SK-N-SH (cell line): ENCODE data around the gene IL17RE. TPM values are rescaled to one million over a fixed set of nuclear protein-coding genes. Genes with fewer than 3 reads are reported as not detected.
"Not testable (repeated sequence)": the region's sequence is repeated elsewhere in the genome, so short reads cannot be mapped to it uniquely, and the experiment has no call there.

ENCODE experiments used
- CTCF ChIA-PET: fragments of 300-600, 350-600 bp; formaldehyde crosslinking; extraction: SDS; loops from one replicate; lab custom pipeline; 2021; lab: Yijun Ruan, JAX
- POLR2A ChIA-PET: fragments of 350-600 bp; sonication (Branson Sonifier 250); formaldehyde crosslinking; extraction: SDS; loops from one replicate; lab custom pipeline; 2020; ENCODE audit warnings: antibody characterized with exemption, inconsistent platforms; lab: Yijun Ruan, JAX
- DNase-seq: peaks from one replicate; pipeline ENCODE4 v3.0.0; 2012
- H2AFZ ChIP-seq: fragments of 200-600 bp; sonication (generic); 2 replicates; pipeline ENCODE4 v1.8.1; 2016; ENCODE audit warnings: antibody characterized with exemption, mild to moderate bottlenecking, low read depth
- H3F3A ChIP-seq: fragments of 200-600 bp; sonication (generic); replicated peaks from 2 replicates; pipeline ENCODE3; 2016; ENCODE audit warnings: antibody characterized with exemption, mild to moderate bottlenecking; ENCODE audit not compliant: insufficient read depth
- H3K27ac ChIP-seq, 2 experiments: fragments of 200-500 bp in 1 of 2; fragments of 200-600 bp in 1 of 2; sonication (Bioruptor generic) in 1 of 2; sonication (generic), shearing (Covaris generic) in 1 of 2; 2 replicates each; pipeline versions ENCODE4 v1.5.1 to v1.6.1; 2014 to 2016; ENCODE audit warnings: low read depth in 2 of 2, inconsistent platforms in 1 of 2, low read length in 1 of 2, mild to moderate bottlenecking in 1 of 2, mixed read lengths in 1 of 2
- H3K27me3 ChIP-seq: fragments of 200-600 bp; sonication (generic), shearing (Covaris generic); 2 replicates; pipeline ENCODE4 v1.6.1; 2016; ENCODE audit warnings: mixed run types; ENCODE audit not compliant: insufficient read depth
- H3K36me3 ChIP-seq, 2 experiments: fragments of 200-500 bp in 1 of 2; fragments of 200-600 bp in 1 of 2; sonication (Bioruptor generic) in 1 of 2; sonication (generic) in 1 of 2; replicated peaks in 1 of 2; 2 replicates each; pipeline versions ENCODE3 to v1.5.1; 2014 to 2016; ENCODE audit warnings: low read length in 1 of 2, mild to moderate bottlenecking in 1 of 2; ENCODE audit not compliant: insufficient read depth in 2 of 2, control insufficient read depth in 1 of 2
- H3K4me1 ChIP-seq, 2 experiments: fragments of 200-500 bp in 1 of 2; fragments of 200-600 bp in 1 of 2; sonication (Bioruptor generic) in 1 of 2; sonication (generic), shearing (Covaris generic) in 1 of 2; 2 replicates each; pipeline versions ENCODE4 v1.5.1 to v1.6.1; 2014 to 2016; ENCODE audit warnings: low read depth in 1 of 2, low read length in 1 of 2, mixed run types in 1 of 2; ENCODE audit not compliant: insufficient read depth in 2 of 2, control insufficient read depth in 1 of 2
- H3K4me2 ChIP-seq: fragments of 200-600 bp; sonication (generic), shearing (Covaris generic); 2 replicates; pipeline ENCODE4 v1.6.1; 2017; ENCODE audit warnings: mixed run types
- H3K4me3 ChIP-seq, 2 experiments: fragments of 200-500 bp in 1 of 2; fragments of 200-600 bp in 1 of 2; sonication (Bioruptor generic) in 1 of 2; sonication (generic), shearing (Covaris generic) in 1 of 2; 2 replicates each; pipeline versions ENCODE4 v1.5.1 to v1.8.1; 2014 to 2016; ENCODE audit warnings: low read depth in 2 of 2, inconsistent platforms in 1 of 2, low read length in 1 of 2, mild to moderate bottlenecking in 1 of 2, mixed read lengths in 1 of 2, moderate library complexity in 1 of 2
- H3K79me2 ChIP-seq: fragments of 200-600 bp; sonication (generic); 2 replicates; pipeline ENCODE4 v1.8.1; 2017; ENCODE audit warnings: mild to moderate bottlenecking; ENCODE audit not compliant: insufficient read depth
- H3K9ac ChIP-seq: fragments of 200-600 bp; sonication (generic); 2 replicates; pipeline ENCODE4 v1.6.1; 2017; ENCODE audit warnings: mixed run types
- H3K9me2 ChIP-seq: fragments of 200-600 bp; sonication (generic); 2 replicates; pipeline ENCODE4 v1.6.1; 2017; ENCODE audit warnings: mixed run types
- H3K9me3 ChIP-seq: fragments of 200-600 bp; sonication (generic); 2 replicates; pipeline ENCODE4 v1.6.1; 2017; ENCODE audit warnings: mixed run types, mild to moderate bottlenecking, moderate library complexity
- H4K20me1 ChIP-seq: fragments of 200-600 bp; sonication (generic); 2 replicates; pipeline ENCODE4 v1.6.1; 2017; ENCODE audit warnings: mild to moderate bottlenecking, mixed run types; ENCODE audit not compliant: insufficient read depth
- ELF1 ChIP-seq: IDR thresholded peaks from 2 replicates; pipeline ENCODE4 v1.4.0; 2012
- FOXM1 ChIP-seq: IDR thresholded peaks from 2 replicates; pipeline ENCODE4 v1.4.0; 2012; ENCODE audit warnings: low read depth, mild to moderate bottlenecking
- GATA2 ChIP-seq: sonication (generic); formaldehyde crosslinking; IDR thresholded peaks from 2 replicates; pipeline ENCODE4 v1.5.0; 2020; ENCODE audit warnings: mild to moderate bottlenecking, missing genetic modification reagents
- MAX ChIP-seq: IDR thresholded peaks from 2 replicates; pipeline ENCODE4 v1.4.0; 2012; ENCODE audit warnings: low read depth
- MEF2A ChIP-seq: IDR thresholded peaks from 2 replicates; pipeline ENCODE4 v1.4.0; 2012; ENCODE audit warnings: low read depth, borderline replicate concordance
- MXI1 ChIP-seq: IDR thresholded peaks from 2 replicates; pipeline ENCODE4 v1.6.1; 2012; ENCODE audit warnings: mild to moderate bottlenecking, low read depth, low read length, improper control_type of control experiment
- NFIC ChIP-seq: IDR thresholded peaks from 2 replicates; pipeline ENCODE4 v1.4.0; 2012; ENCODE audit warnings: borderline replicate concordance
- NRF1 ChIP-seq: IDR thresholded peaks from 2 replicates; pipeline ENCODE4 v1.6.1; 2012; ENCODE audit warnings: low read depth, mild to moderate bottlenecking, low read length
- POLR2AphosphoS5 ChIP-seq: IDR thresholded peaks from 2 replicates; pipeline ENCODE4 v1.6.1; 2012; ENCODE audit warnings: low read depth, low read length
- RAD21 ChIP-seq: IDR thresholded peaks from 2 replicates; pipeline ENCODE4 v1.6.1; 2012; ENCODE audit warnings: mild to moderate bottlenecking, low read length
- RCOR1 ChIP-seq: fragments of 150-350 bp; IDR thresholded peaks from 2 replicates; pipeline ENCODE4 v1.6.1; 2017; ENCODE audit warnings: antibody characterized with exemption, low read length
- RFX5 ChIP-seq: IDR thresholded peaks from 2 replicates; pipeline ENCODE4 v1.6.1; 2012; ENCODE audit warnings: mild to moderate bottlenecking, improper control_type of control experiment, low read length
- RXRA ChIP-seq: IDR thresholded peaks from 2 replicates; pipeline ENCODE4 v1.4.0; 2012; ENCODE audit warnings: low read depth, mild to moderate bottlenecking, borderline replicate concordance
- SIN3A ChIP-seq: IDR thresholded peaks from 2 replicates; pipeline ENCODE4 v1.6.1; 2012; ENCODE audit warnings: low read depth, mild to moderate bottlenecking, low read length, moderate library complexity, borderline replicate concordance
- SMC3 ChIP-seq: IDR thresholded peaks from 2 replicates; pipeline ENCODE4 v1.6.1; 2012; ENCODE audit warnings: low read depth, low read length, improper control_type of control experiment
- TAF1 ChIP-seq: IDR thresholded peaks from 2 replicates; pipeline ENCODE4 v1.6.1; 2012; ENCODE audit warnings: low read depth, mild to moderate bottlenecking, low read length, moderate library complexity, borderline replicate concordance
- TCF12 ChIP-seq: IDR thresholded peaks from 2 replicates; pipeline ENCODE4 v1.4.0; 2012
- YY1 ChIP-seq: IDR thresholded peaks from 2 replicates; pipeline ENCODE4 v1.4.0; 2012; ENCODE audit warnings: low read depth, mild to moderate bottlenecking
- ZBTB33 ChIP-seq: IDR thresholded peaks from 2 replicates; pipeline ENCODE4 v1.4.0; 2012; ENCODE audit warnings: low read depth, borderline replicate concordance
- WGBS: methylation state at CpG from one replicate; pipeline ENCODE4 v1.1.6; 2017; ENCODE audit warnings: low lambda C conversion rate; 5-methylcytosine and 5-hydroxymethylcytosine counted together
- polyA plus RNA-seq, 3 experiments: library from polyadenylated mRNA; depleted of rRNA; stranded (reverse); fragments of >200 nt; gene quantifications; 2 replicates each; pipeline ENCODE4 v1.2.3, GENCODE V29; 2012
- TF ChIP-seq, protein P1 (sequence below): IDR thresholded peaks from 2 replicates; pipeline ENCODE4; 2012
- TF ChIP-seq, protein P2 (sequence below): fragments of 200-600 bp; sonication (generic); IDR thresholded peaks from 2 replicates; pipeline ENCODE4 v1.6.1; 2017; ENCODE audit warnings: antibody characterized with exemption, mild to moderate bottlenecking, moderate library complexity

IL17RE gene
- polyA plus RNA-seq, 1 of the 3 experiments (the other 2 are of a cell fraction), result 0.95 TPM

GRCh38 chr3:9896755-9897407, 5.8 kb upstream of the IL17RE start:
- H3K4me3 ChIP-seq, H3K9me2 ChIP-seq, POLR2A ChIA-PET, H3K9me3 ChIP-seq, H2AFZ ChIP-seq, H3K4me1 ChIP-seq, H3K9ac ChIP-seq, H4K20me1 ChIP-seq, H3K4me2 ChIP-seq, H3K27me3 ChIP-seq, H3K27ac ChIP-seq, DNase-seq: not testable (repeated sequence)
- CTCF ChIA-PET, result interaction anchor here (0.7 kb wide), 1 partner anchor 50 kb away, joined by 3 read pairs; no protein-coding TSS in a partner anchor
- H3K36me3 ChIP-seq, result peaks cover 23 to 25% of the 10 kb centered on the region in 2 experiments
- H3F3A ChIP-seq, result peaks cover 28% of the 10 kb centered on the region
- peaks cover 40% of the 10 kb centered on the region for H3K79me2 ChIP-seq
- 93% methylated on average over 10 of the region's 10 CpGs for whole genome bisulfite sequencing

DNA sequence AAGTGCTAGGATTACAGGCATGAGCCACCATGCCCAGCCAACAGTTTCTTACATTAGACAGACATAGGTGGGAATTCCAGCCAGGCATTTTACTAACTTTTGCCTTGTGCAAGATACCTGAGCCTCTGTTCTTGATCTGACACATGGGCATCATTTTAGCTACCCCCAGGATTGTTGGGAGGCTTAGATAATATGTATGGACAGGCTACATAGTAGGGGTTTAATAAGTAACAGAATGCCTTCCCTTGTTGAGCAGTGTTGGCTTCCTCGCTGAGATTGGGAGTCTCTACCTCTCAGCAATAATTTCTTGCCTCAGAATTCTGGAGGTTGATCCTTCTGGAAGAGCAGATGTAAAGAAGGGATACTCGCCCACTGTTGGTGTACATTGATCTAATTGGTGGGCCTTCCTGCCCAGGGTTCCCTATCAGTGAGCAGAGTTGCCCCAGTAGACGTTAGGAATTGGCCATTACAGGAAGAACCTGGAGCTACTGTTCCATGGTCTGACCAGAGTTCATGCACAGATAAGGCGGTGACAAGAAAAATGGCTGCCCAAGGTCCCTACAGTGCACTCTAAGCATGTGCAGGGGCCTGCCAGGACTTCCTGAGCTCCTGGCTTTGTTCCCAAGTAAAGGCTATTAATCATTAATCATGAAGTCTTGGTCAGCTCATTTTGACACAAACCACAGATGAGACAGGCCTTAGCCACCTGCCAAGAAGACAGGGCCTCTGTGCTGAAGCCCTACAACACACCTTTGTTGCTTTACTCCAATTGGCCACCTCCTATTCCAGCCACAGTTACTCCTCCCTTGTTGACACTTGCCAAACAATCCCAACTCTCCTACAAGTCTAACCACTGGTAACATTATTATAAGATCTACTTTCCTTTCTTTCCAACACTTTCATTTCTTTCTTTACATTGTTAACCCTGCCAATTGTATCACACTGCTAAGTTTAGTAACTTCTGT, 5.0 kb upstream of the IL17RE start:
- Histone ChIP-seq H3K4me3 (no peak overlapping the region), H3K9ac (no peak overlapping the region)
- DNase-seq, result no peak
- POLR2A ChIA-PET, result no interaction called here
- no peak for TF ChIP-seq SMC3
- TF ChIP-seq RAD21, result no peak
- TF ChIP-seq SIN3A, result no peak
- TF ChIP-seq MXI1, result no peak
- TF ChIP-seq ELF1, result no peak
- TF ChIP-seq, protein P1, sequence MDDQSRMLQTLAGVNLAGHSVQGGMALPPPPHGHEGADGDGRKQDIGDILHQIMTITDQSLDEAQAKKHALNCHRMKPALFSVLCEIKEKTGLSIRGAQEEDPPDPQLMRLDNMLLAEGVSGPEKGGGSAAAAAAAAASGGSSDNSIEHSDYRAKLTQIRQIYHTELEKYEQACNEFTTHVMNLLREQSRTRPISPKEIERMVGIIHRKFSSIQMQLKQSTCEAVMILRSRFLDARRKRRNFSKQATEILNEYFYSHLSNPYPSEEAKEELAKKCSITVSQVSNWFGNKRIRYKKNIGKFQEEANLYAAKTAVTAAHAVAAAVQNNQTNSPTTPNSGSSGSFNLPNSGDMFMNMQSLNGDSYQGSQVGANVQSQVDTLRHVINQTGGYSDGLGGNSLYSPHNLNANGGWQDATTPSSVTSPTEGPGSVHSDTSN, result peak; percentile 88
- TF ChIP-seq TAF1, result no peak
- no peak for TF ChIP-seq ZBTB33
- TF ChIP-seq RCOR1, result no peak
- no peak for TF ChIP-seq GATA2 (CRISPR knock-in tag)
- peak; percentile 55 for TF ChIP-seq TCF12
- TF ChIP-seq NRF1, result peak; percentile 36
- TF ChIP-seq, protein P2, sequence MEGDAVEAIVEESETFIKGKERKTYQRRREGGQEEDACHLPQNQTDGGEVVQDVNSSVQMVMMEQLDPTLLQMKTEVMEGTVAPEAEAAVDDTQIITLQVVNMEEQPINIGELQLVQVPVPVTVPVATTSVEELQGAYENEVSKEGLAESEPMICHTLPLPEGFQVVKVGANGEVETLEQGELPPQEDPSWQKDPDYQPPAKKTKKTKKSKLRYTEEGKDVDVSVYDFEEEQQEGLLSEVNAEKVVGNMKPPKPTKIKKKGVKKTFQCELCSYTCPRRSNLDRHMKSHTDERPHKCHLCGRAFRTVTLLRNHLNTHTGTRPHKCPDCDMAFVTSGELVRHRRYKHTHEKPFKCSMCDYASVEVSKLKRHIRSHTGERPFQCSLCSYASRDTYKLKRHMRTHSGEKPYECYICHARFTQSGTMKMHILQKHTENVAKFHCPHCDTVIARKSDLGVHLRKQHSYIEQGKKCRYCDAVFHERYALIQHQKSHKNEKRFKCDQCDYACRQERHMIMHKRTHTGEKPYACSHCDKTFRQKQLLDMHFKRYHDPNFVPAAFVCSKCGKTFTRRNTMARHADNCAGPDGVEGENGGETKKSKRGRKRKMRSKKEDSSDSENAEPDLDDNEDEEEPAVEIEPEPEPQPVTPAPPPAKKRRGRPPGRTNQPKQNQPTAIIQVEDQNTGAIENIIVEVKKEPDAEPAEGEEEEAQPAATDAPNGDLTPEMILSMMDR, result no peak
- TF ChIP-seq RFX5, result no peak
- no peak for TF ChIP-seq FOXM1
- TF ChIP-seq MAX, result no peak
- no peak for TF ChIP-seq RXRA
- TF ChIP-seq YY1, result peak; percentile 44; the same call in 1 of the 2 replicates
- no peak for TF ChIP-seq POLR2AphosphoS5
- TF ChIP-seq MEF2A, result no peak
- peak; percentile 66 for TF ChIP-seq NFIC
- TF ChIP-seq, all 33 proteins: peak for 5
- CTCF ChIA-PET, result interaction anchor here (0.6 to 0.7 kb wide), 2 partner anchors 44 to 51 kb away, joined by 3 read pairs; no protein-coding TSS in a partner anchor
- peaks cover 25% of the 10 kb centered on the region for H3F3A ChIP-seq
- H3K36me3 ChIP-seq, result peaks cover 19 to 25% of the 10 kb centered on the region in 2 experiments
- H4K20me1 ChIP-seq, result peaks cover 7% of the 10 kb centered on the region; the same call in 1 of the 2 replicates
- no peaks in the 10 kb centered on the region for H3K9me2 ChIP-seq
- H3K27ac ChIP-seq, result peak overlapping the region; percentile 5 to 8; a peak in 2 of 4 replicates
- WGBS, result 64% methylated on average over 4 of the region's 4 CpGs
- H2AFZ ChIP-seq, result no peak overlapping the region
- peaks cover 31% of the 10 kb centered on the region for H3K79me2 ChIP-seq
- H3K9me3 ChIP-seq, result no peaks in the 10 kb centered on the region
- no peak overlapping the region for H3K4me2 ChIP-seq
- no peaks in the 10 kb centered on the region for H3K27me3 ChIP-seq
- peaks cover 4 to 9% of the 10 kb centered on the region in 2 experiments; a peak in 2 of 4 replicates for H3K4me1 ChIP-seq
